ENCODE data around the gene CD99L2. TPM values are rescaled to one million over a fixed set of nuclear protein-coding genes. Genes with fewer than 3 reads are reported as not detected.

CD99L2 gene
- total and polyA plus RNA-seq, 2 of the 8 experiments (the other 6 are each of a cell fraction or from before 2014, with no cell fraction given), result 8.0 to 8.5 TPM

GRCh38 chrX:150870029-150870428 is 28.4 kb downstream of the CD99L2 start (continued):
- TF ChIP-seq CEBPB (IDR thresholded peaks at IDR 0.05; ENCODE audit: low read depth, low read length), result no peak
- TF ChIP-seq RBBP5 (IDR thresholded peaks at IDR 0.05; ENCODE audit: borderline replicate concordance, low read depth, low read length), result no peak
- TF ChIP-seq CREB1 (IDR thresholded peaks at IDR 0.05), result no peak
- no peak for TF ChIP-seq JUND (IDR thresholded peaks at IDR 0.05; ENCODE audit: low read length)
- TF ChIP-seq SIRT6 (IDR thresholded peaks at IDR 0.05; ENCODE audit: low read length), result no peak
- TF ChIP-seq SAP30 (IDR thresholded peaks at IDR 0.05; ENCODE audit: insufficient read depth, insufficient replicate concordance, low read length), result no peak
- no peak for TF ChIP-seq EP300 (IDR thresholded peaks at IDR 0.05; ENCODE audit: borderline replicate concordance in 1 of 2, low read depth in 2 of 2, low read length in 2 of 2)
- no peak for TF ChIP-seq POLR2AphosphoS5 (IDR thresholded peaks at IDR 0.05; ENCODE audit: low read depth, low read length)
